Measurements from ENCODE around the gene XYLT1. TPM values are rescaled to one million over a fixed set of nuclear protein-coding genes. Genes with fewer than 3 reads are reported as not detected.

The XYLT1 gene
- total RNA-seq, 2 donors from 2014 or later, result 14.4 to 31.3 TPM

DNA sequence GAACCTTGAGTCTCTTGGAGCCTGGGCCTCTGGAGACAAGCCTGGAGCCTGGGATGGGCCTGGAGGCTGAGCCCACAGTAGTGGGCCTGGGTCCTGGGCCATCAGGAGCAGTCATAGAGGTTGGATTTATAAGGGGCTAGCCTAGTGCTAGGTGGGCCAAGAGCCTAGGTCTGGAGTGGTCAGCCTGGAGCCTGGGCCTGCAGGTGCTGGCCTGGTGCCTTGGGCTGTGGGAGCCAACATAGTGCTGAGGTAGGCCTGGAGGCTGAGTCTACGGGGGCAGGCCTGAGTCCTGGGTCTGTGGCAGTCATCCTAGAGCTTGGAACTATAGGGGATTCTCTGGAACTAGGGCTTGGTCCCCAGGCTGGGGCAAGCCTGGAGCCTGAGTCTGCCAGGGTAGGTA is 414.1 kb downstream of the XYLT1 start:
- TF ChIP-seq, protein P1, sequence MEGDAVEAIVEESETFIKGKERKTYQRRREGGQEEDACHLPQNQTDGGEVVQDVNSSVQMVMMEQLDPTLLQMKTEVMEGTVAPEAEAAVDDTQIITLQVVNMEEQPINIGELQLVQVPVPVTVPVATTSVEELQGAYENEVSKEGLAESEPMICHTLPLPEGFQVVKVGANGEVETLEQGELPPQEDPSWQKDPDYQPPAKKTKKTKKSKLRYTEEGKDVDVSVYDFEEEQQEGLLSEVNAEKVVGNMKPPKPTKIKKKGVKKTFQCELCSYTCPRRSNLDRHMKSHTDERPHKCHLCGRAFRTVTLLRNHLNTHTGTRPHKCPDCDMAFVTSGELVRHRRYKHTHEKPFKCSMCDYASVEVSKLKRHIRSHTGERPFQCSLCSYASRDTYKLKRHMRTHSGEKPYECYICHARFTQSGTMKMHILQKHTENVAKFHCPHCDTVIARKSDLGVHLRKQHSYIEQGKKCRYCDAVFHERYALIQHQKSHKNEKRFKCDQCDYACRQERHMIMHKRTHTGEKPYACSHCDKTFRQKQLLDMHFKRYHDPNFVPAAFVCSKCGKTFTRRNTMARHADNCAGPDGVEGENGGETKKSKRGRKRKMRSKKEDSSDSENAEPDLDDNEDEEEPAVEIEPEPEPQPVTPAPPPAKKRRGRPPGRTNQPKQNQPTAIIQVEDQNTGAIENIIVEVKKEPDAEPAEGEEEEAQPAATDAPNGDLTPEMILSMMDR (IDR thresholded peaks at IDR 0.05), result no peak
- H3K27me3 ChIP-seq, result no peaks in the 10 kb centered on the region
- peaks cover 0 to 21% of the 10 kb centered on the region in 2 donors for H3K9me3 ChIP-seq
- H3K4me3 ChIP-seq, result no peak overlapping the region
- H3K27ac ChIP-seq, result no peak overlapping the region
- no peak for DNase-seq (ENCODE audit: low spot score)
- H3K36me3 ChIP-seq, result no peaks in the 10 kb centered on the region
- no peaks in the 10 kb centered on the region for H3K4me1 ChIP-seq

- DNase-seq (ENCODE audit: low spot score), result no peak
- peaks cover 0 to 21% of the 10 kb centered on the region in 2 donors for H3K9me3 ChIP-seq
- no peak overlapping the region for H3K27ac ChIP-seq
- no peaks in the 10 kb centered on the region for H3K27me3 ChIP-seq
- no peaks in the 10 kb centered on the region for H3K36me3 ChIP-seq
- no peaks in the 10 kb centered on the region for H3K4me1 ChIP-seq
- H3K4me3 ChIP-seq, result no peak overlapping the region
- TF ChIP-seq, protein P1 (IDR thresholded peaks at IDR 0.05), result no peak
Measured at GRCh38 chr16:17053536-17054160, 417.1 kb downstream of the XYLT1 start.
